SK-N-MC (cell line): Measurements from ENCODE around the gene ST7L.

Experiments
- DNase-seq: peaks from one replicate; pipeline ENCODE4 v3.0.0-alpha.2; 2011; ENCODE audit warnings: low read depth, low spot score
- H3K27ac ChIP-seq: fragments of 200-600 bp; sonication (generic); 2 replicates; pipeline ENCODE4 v1.5.1; 2016; ENCODE audit warnings: mixed run types
- H3K36me3 ChIP-seq: fragments of 200-600 bp; sonication (generic); 2 replicates; pipeline ENCODE4 v1.6.1; 2017; ENCODE audit warnings: antibody characterized with exemption, low read length, mixed read lengths; ENCODE audit not compliant: insufficient read depth
- H3K4me3 ChIP-seq: fragments of 200-600 bp; sonication (generic); 2 replicates; pipeline ENCODE4 v1.5.1; 2016
- H3K9ac ChIP-seq: fragments of 200-600 bp; sonication (generic); 2 replicates; pipeline ENCODE4 v1.8.0; 2017; ENCODE audit warnings: mixed run types, mixed read lengths; ENCODE audit not compliant: insufficient read length
- H3K9me3 ChIP-seq: fragments of 200-600 bp; sonication (generic); 2 replicates; pipeline ENCODE4 v1.6.1; 2017; ENCODE audit warnings: low read depth, mild to moderate bottlenecking, antibody characterized with exemption, low read length, moderate library complexity, mixed read lengths
- EZH2 ChIP-seq: fragments of 200-600 bp; sonication (generic); IDR thresholded peaks from one replicate; pipeline ENCODE4 v1.6.1; 2017; ENCODE audit warnings: antibody characterized with exemption
- FOXP2 ChIP-seq: optimal IDR thresholded peaks from 2 replicates; pipeline ENCODE3; 2011; ENCODE audit warnings: mild to moderate bottlenecking, moderate library complexity; ENCODE audit not compliant: insufficient read depth; ENCODE audit errors: extremely low read length, control extremely low read depth
- POLR2AphosphoS5 ChIP-seq: IDR thresholded peaks from 2 replicates; pipeline ENCODE4 v1.6.1; 2012; ENCODE audit warnings: mild to moderate bottlenecking, low read depth, low read length, borderline replicate concordance

ST7L gene

GRCh38 chr1:112603541-112603940 lies 15.4 kb downstream of the ST7L start:
- Histone ChIP-seq H3K9ac (no peak overlapping the region), H3K9me3 (no peaks in the 10 kb centered on the region), H3K27ac (no peak overlapping the region), H3K4me3 (no peak overlapping the region), H3K36me3 (peaks cover 67% of the 10 kb centered on the region)
- no peak for DNase-seq
- TF ChIP-seq FOXP2: no peak
- TF ChIP-seq POLR2AphosphoS5: no peak
- no peak for TF ChIP-seq EZH2

GRCh38 chr1:112603012-112603411 lies 15.9 kb downstream of the ST7L start:
- Histone ChIP-seq H3K9ac (no peak overlapping the region), H3K9me3 (no peaks in the 10 kb centered on the region), H3K4me3 (no peak overlapping the region), H3K27ac (no peak overlapping the region), H3K36me3 (peaks cover 63% of the 10 kb centered on the region)
- DNase-seq: no peak
- TF ChIP-seq EZH2 (no peak), FOXP2 (no peak), POLR2AphosphoS5 (no peak)

GRCh38 chr1:112599477-112599876 lies 19.5 kb downstream of the ST7L start:
- DNase-seq: no peak
- H3K27ac ChIP-seq: no peak overlapping the region
- no peak for TF ChIP-seq FOXP2
- no peak overlapping the region for H3K4me3 ChIP-seq
- no peak overlapping the region for H3K9ac ChIP-seq
- H3K36me3 ChIP-seq: peaks cover 68% of the 10 kb centered on the region
- no peaks in the 10 kb centered on the region for H3K9me3 ChIP-seq

GRCh38 chr1:112594208-112594876 lies 24.6 kb downstream of the ST7L start:
- Histone ChIP-seq H3K27ac (no peak overlapping the region), H3K36me3 (peaks cover 79% of the 10 kb centered on the region), H3K4me3 (no peak overlapping the region), H3K9me3 (peaks cover 6% of the 10 kb centered on the region; the same call in 1 of the 2 replicates), H3K9ac (no peak overlapping the region)
- TF ChIP-seq POLR2AphosphoS5 (no peak), EZH2 (no peak), FOXP2 (no peak)
- DNase-seq: no peak

- no peak overlapping the region for H3K27ac ChIP-seq
- no peak overlapping the region for H3K9ac ChIP-seq
- TF ChIP-seq FOXP2 (no peak), POLR2AphosphoS5 (no peak), EZH2 (no peak)
- no peak for DNase-seq
- H3K36me3 ChIP-seq: peaks cover 61% of the 10 kb centered on the region
- H3K9me3 ChIP-seq: peaks cover 6% of the 10 kb centered on the region; the same call in 1 of the 2 replicates
- H3K4me3 ChIP-seq: no peak overlapping the region
These were observed 29.2 kb downstream of the ST7L start for GRCh38 chr1:112589766-112590165.

GRCh38 chr1:112583366-112583765 lies 35.6 kb downstream of the ST7L start:
- TF ChIP-seq FOXP2: no peak
- TF ChIP-seq POLR2AphosphoS5: no peak
- TF ChIP-seq EZH2: no peak
- H3K36me3 ChIP-seq: peaks cover 29% of the 10 kb centered on the region
- no peaks in the 10 kb centered on the region for H3K9me3 ChIP-seq
- no peak overlapping the region for H3K9ac ChIP-seq
- DNase-seq: no peak
- H3K4me3 ChIP-seq: no peak overlapping the region
- H3K27ac ChIP-seq: peak overlapping the region; percentile 22; the same call in 1 of the 2 replicates

GRCh38 chr1:112581586-112582192 lies 37.3 kb downstream of the ST7L start:
- TF ChIP-seq POLR2AphosphoS5: no peak
- TF ChIP-seq FOXP2: no peak
- TF ChIP-seq EZH2: no peak
- H3K27ac ChIP-seq: no peak overlapping the region
- DNase-seq: no peak
- H3K9me3 ChIP-seq: no peaks in the 10 kb centered on the region
- H3K4me3 ChIP-seq: no peak overlapping the region
- H3K9ac ChIP-seq: no peak overlapping the region
- H3K36me3 ChIP-seq: peaks cover 35% of the 10 kb centered on the region

- H3K36me3 ChIP-seq: peaks cover 53% of the 10 kb centered on the region
These were observed 39.0 kb downstream of the ST7L start for GRCh38 chr1:112579801-112580510.

More at GRCh38 chr1:112579801-112580510, 39.0 kb downstream of the ST7L start:
- Histone ChIP-seq H3K9me3 (no peaks in the 10 kb centered on the region), H3K27ac (no peak overlapping the region), H3K9ac (no peak overlapping the region), H3K4me3 (no peak overlapping the region)
- no peak for DNase-seq
- no peak for TF ChIP-seq POLR2AphosphoS5
- no peak for TF ChIP-seq FOXP2
- no peak for TF ChIP-seq EZH2
